GM20431 (cell line): ENCODE measurements around the gene IL1RAP.
"Not testable (repeated sequence)": the region's sequence is repeated elsewhere in the genome, so short reads cannot be mapped to it uniquely, and the experiment has no call there.

ENCODE experiments used
- in situ Hi-C: fragments of 300-500 bp; cut with MseI, MboI; formaldehyde crosslinking; loops from one replicate; pipeline ENCODE4 v1.15.0; 2020; ENCODE audit warnings: low sequenced_read_pairs; ENCODE audit not compliant: unreplicated experiment

Gene IL1RAP, protein sequence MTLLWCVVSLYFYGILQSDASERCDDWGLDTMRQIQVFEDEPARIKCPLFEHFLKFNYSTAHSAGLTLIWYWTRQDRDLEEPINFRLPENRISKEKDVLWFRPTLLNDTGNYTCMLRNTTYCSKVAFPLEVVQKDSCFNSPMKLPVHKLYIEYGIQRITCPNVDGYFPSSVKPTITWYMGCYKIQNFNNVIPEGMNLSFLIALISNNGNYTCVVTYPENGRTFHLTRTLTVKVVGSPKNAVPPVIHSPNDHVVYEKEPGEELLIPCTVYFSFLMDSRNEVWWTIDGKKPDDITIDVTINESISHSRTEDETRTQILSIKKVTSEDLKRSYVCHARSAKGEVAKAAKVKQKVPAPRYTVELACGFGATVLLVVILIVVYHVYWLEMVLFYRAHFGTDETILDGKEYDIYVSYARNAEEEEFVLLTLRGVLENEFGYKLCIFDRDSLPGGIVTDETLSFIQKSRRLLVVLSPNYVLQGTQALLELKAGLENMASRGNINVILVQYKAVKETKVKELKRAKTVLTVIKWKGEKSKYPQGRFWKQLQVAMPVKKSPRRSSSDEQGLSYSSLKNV

DNA sequence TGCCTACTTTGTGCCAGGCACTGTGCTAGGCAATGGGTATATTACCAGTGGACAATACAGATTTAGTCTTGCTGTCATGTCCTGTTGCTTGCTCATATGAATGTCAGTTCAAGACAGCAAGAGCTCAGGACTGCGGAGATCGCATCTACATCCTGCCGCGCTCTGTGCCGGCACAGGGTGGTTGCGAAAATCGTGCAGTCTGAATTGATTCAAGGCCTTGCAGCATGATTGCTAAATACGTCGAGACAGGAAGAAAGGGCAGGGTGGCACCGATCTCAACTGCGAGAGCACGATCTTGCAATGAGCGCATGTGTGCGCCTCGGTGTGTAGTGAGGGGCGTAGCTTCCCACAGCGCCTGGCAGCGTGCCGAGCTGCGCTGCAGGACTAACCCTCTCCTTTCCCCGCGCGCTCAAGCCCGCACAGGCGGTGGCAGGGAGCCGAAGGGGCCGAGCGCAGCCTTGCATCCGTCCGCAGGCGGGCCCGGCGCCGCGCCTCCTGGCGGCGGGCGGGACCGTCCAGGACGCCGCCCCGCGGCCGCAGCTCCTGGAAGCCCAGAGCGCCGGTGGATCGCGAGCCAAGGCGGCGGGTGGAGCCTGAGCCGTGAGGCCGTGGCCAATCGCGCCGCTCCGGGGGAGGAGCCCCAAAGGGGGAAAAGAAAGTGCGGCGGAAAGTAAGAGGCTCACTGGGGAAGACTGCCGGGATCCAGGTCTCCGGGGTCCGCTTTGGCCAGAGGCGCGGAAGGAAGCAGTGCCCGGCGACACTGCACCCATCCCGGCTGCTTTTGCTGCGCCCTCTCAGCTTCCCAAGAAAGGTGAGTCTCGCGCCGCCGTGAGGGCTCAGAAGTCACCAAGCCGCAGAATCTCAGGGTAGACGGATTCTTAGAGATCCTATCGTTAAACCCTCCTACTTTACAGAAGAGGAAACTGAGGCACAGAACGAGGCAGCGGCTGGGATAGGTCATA is at the start of gene IL1RAP:
Gene IL1RAP, plus strand, starts transcription at position 677 of the 962 bp plus-strand sequence. CDS start 50,205 bp downstream, outside the sequence.
- in situ Hi-C loops = no loop called here

DNA sequence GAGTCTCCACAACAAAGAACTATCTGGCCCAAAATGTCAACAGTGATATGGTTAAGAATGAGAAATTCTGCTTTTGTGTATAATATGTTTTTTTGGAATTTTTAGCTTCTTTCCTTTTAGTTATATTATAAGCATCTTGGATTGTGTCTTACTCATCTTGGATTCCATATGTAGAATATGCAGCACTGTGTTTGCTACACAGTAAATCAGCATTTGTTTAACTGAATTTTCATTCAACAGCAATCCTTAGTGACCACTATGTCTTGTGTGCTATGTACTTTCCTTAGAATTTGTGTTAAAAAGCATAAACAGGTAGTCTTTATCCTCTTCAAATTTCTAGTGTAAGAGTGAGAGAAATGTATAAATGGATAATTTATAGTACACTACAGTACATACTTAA is 46.0 kb upstream of the IL1RAP start:
- in situ Hi-C loops = no loop called here

DNA sequence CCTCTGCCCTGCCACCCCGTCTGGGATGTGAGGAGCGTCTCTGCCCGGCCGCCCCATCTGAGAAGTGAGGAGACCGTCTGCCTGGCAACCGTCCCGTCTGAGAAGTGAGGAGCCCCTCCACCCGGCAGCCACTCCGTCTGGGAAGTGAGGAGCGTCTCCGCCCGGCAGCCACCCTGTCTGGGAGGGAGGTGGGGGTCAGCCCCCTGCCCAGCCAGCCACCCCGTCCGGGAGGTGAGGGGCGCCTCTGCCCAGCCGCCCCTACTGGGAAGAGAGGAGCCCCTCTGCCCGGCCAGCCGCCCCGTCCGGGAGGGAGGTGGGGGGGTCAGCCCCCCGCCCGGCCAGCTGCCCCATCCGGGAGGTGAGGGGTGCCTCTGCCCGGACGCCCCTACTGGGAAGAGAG is 40.6 kb upstream of the IL1RAP start:
- in situ Hi-C loops = not testable (repeated sequence)

DNA sequence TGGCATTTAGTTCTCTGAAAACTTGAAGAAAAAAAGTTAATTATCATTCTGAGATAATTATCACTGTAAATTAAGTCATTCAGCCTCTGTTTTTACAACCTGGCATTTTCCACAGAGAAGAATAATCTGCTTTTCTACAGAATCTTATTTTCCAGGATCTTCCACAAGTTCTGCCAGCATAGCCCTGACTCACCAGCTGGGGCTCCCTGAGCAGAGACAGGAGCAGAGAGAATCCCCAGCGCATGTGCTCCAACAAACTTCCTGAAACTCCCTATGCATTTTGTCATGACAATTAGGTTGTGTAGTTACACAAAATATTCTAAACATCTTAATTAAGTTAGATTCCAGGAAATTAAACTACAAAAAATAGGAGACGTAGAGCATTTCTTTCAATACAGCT is 32.1 kb upstream of the IL1RAP start:
- in situ Hi-C loops = no loop called here

DNA sequence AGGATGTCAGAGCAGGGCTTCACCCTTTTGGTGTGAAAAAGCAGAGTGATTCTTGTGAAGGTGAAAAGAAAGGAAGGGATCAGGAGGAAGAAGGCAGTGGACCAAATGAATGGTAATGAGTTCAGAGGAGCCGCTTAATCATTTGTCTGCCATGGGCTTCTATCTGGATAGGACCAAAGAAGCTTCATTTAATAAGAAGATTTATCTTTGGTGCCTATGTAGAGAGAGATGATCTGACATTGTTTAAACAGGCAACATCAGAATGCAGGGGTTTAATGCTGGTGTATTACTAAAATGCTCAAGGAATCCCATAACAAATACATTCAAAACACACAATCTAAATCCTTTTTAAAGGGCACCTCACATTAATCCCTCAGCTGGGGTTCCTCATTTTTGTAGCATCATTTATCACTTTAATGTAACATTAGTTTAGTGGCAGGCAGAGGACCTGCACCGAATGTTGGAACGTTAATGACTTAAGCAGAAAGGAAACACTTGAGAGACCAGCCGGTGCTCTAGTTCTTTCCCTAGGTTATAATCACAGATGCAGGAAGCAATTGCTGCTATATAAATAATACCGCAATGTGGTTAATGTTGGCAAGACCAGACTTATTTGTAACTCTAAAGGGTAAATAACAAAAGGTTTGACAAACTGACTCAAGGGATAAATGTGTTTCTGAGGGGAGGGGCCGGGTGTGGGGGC is 27.9 kb upstream of the IL1RAP start:
- in situ Hi-C loops = no loop called here

DNA sequence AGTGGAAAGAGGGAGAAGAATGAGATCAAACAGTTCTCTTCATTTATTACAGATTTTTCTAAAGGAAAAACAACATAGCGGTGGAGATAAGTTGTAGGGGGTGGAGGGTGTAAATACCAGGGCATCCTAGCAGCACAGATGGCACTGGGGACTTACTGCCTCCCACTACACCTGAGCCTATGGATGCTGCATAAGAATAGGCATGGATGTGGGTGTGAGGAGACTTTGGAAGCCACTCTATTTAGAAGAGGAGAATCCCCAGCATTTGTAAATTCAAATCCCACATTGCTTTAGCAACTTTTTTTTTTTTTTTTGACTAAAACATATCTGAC is 27.4 kb upstream of the IL1RAP start:
- in situ Hi-C loops = no loop called here

DNA sequence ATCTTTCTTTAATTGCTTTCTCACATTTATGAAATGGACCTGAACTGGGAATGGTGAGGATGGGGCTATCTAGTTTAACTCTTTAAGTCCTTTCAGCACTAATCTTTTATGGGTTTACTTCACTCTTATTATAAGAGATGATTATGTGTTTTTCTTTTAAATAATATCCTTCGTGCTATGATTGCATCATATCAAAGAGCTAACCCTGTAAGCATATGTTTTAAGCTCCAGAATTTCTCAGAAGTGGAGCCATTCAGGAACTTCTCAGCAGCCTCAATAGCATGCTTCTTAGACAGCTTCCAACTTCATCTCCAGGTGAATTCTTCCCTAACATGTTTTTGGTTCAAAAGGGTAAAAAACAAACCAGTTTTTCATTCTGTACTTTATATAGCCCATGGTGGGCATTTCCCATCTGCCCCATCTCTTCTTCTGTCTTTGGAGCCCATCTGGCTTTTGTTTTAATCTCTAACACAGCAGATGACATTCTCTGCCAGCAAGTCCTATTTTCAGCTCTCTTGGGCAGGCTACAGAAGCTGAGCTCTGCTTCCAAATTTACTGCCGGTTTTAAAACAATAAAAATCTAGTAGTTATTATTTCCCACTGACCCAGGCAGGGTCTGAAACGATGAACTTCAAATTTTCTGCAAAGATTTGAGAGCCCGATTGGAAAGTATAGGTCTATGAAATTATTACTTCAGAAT is 26.8 kb upstream of the IL1RAP start:
- in situ Hi-C loops = no loop called here

DNA sequence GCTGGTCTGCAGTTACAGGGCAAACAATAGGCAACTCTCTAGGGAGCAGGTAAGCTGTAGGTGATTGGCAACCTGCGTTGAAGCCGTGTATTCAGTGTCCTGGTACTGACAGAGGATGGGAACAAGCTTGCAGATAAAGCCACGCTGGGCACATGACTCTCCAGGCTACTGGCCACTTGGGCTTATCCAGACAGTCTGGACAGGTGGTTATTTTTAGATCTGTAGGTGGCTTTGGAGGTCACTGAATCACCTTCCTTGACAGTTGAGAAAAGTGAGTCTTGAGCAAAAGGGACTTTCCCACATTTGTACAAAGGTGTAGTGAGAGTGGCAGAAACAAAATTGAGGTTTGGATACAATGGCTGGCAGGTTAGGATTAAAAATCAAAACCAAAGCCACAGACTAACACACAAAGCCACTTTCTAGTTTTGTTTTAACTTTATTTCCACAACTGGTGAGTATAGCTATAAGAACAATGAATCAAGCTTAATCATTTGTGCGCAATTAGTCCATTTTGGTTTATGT is 22.3 kb upstream of the IL1RAP start:
- in situ Hi-C loops = no loop called here

DNA sequence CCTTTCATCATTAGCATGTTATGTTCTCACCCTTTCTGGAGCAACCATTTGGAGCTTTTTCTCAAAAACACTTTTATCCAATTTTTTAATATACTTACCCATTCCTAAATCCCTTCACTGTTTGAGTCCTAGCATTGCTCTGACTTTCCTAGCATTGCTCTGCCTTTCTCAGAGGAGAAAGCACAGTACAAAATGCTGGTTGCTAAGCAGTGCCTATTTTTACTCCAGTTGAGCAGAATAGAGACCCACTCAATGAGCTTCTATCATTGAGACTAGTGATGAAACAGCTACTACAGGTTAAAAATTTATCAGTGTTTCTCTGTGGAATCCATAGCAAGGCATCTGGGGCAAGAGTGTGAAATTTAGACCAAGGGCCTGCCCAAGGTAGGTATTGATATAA is 21.8 kb upstream of the IL1RAP start:
- in situ Hi-C loops = no loop called here

DNA sequence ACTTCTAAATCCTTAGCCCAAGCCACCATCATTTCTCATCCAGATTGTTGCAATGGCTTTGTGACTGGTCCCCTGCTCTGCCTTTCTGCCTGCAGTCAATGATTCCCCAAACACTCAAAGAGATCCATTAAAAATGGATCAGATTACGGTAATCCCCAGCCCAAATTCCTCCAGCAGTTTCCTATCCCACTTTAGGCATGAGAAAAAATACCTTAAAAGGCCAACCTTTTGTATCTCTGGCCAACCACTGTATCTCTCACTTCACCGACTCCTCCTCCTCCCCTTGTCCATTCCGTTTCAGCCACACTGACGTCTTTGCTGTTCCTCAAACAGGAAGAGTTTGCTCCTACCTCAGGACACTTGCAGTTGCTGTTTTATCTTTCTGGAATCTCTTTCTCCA is 20.9 kb upstream of the IL1RAP start:
- in situ Hi-C loops = no loop called here

DNA sequence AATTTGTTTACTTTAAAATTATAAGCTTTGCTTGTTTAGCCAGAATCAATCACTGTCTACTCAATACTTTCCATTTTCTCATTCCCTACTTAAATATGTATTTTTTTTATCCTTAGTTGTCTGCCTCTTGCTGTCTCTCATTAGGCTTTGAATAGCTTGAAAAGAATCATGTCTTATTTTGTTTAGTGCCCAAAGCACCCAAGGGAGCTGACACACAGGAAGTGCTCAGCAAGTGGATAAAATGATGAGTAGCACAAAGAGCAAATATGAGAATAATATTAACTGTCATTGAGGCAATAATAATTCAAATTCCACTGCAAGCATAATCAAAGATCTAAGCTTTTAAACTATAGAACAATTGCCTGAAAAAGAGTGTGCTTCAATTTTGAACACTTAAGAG is 19.0 kb upstream of the IL1RAP start:
- in situ Hi-C loops = no loop called here

DNA sequence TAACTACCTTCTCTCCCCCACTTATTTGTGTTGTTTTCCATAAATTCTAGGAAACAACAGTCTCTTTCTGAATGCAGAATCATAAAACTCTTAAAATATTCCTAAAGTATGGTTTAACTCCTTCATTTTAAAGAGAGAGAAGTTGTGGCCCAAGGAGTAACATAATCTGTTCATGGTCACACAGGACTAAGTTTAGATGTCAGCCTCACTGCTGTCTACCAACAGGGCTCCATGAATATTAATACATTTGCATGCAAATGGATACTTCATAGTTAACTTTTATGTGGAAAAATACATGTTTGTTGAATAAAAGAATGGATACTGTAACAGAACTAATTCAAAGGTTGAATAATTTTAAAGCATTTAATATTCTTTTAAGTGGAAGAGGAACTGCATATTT is 18.5 kb upstream of the IL1RAP start:
- in situ Hi-C loops = no loop called here

DNA sequence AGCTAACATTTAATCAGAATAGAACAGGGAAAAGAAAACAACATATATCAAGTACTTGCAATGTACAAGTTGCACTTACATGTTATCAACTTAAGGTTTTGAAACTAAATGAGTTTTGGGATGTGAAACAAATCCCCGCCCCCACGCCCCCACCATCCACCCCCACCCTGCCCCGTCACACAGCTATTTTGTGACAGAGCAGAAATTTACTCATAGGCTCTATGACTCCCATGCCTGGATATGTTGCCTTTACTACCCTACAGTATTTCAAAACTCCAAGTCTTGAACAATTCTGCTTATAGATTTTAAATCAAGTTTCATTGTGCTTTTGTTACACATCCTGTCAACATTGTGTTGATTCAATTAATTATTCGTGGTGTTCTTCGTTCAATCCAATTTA is 18.1 kb upstream of the IL1RAP start:
- in situ Hi-C loops = no loop called here

DNA sequence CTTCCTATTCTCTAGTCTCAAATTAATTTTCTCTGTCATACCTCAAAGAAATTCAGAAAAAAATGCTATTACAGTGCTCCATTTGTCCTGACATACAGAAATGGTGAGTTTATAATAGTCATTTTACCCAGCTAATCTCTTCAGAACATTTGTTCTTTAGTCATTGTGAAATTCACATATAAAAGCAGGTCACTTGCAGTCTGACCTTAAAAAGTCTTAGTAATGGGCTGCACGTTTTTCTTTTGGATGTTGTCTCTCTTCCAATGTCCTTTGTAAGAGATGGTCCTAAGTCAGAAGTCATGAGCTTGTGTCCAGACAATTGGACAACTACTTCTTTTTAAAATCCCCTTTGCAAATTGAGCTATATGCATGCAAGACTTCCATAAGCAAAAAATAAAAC is 17.0 kb upstream of the IL1RAP start:
- in situ Hi-C loops = no loop called here

DNA sequence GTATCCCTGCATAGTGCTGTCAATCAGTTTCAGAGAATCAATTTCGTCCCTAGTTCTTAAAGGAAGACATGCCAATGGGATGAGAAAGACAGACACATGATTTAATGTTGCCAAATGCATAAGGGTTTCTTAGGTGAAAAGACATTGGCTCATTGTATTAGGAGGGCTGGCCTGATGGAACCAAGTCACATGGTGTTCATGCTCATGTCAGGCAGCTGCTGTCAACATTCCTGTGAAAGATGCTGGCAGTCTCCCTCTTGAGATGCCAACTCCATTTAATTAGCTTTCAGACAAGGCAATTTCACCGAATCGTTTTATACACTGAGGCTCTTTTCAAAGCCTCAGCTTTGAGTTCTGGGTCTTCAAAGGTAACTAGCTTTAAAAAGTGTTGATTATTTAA is 16.1 kb upstream of the IL1RAP start:
- in situ Hi-C loops = no loop called here

DNA sequence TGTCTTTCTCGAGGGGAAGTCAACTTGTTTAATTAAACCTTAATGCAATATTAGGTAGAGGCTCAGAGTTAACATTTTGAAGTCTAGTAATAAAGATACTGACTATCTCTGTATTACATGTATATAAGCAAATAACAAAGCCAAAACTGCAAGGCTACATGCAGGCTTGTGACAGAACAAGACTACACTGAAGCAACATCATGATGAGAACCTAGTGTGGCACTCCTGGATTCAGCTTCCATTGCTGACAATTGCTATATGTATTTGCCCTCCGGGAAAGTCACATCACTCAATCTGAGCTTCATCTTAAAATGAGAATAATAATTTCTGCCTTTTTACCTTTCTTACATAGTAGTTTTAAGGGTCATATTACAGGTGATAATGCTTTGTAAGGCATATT is 15.6 kb upstream of the IL1RAP start:
- in situ Hi-C loops = no loop called here

DNA sequence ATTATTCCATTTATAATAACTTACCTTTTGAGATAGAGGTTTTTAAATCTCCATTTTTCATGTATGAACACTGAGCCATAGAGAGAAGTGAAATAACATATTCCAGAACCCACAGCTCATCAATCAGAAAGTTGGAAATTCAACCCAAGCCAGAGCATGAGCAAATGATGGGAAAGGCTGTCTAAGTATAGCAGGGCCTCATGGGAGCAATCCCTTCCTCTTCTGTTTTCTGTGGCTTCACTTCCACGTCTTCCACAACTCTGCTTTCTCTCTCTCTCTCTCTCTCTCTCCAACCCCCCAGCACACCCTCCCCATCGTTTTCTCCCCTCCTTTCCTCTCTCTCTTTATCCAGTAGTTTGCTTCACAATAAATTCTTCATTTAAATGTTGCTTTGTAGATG is 14.8 kb upstream of the IL1RAP start:
- in situ Hi-C loops = no loop called here

DNA sequence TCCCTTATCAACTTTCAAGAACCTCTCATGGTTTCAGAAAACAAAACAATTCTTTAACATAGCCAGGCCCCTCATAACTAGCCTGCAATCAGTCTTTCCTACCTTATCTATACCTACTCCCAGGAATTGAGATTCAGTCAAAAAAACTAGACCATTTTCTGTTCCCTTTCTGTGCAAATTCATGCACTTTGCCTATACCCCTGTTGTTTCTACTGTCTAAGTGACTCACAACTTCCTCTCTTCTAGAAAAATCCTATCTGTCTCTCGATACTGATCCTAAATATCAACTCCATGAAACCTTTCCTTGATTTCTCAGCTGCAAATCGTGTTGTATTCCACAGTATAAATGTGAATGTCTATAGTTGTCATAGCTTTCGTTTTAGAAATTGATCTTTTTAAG is 10.9 kb upstream of the IL1RAP start:
- in situ Hi-C loops = no loop called here

DNA sequence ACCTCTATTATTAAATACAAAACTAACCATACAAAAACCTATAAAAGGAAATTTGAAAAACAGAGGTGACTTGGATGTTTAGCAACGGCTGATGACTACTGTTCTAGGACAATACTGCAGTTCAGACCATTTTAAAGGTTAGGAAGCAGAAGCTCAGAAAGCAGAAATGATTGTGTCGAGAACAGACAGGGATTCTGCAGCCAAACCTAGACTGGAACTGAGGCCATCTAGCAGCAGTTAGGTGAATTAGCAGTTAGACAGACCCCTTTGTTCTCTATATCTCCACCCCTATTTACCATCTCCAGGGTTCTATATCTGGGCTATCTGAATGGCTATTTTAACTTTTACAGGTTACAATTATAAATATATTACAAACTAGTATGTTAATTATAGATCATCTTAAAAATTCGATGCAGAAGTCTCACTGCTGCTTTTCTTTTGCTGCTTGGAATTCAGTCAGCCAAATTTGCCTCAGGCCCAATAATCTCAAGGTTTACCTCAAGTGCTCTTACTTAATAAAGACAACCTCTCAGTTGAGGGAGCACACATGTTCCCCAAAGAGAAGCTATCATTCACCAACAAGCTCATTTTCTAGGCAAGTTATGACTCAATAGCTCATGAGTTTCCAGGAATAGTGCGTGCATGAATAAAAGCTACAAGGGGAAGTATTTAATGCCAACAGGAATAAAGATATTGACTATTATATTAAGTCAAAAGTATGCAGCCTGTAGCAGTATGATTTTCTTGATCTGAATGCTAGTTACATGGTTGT is 9.3 kb upstream of the IL1RAP start:
- in situ Hi-C loops = no loop called here
